HG03378 (cell line): ENCODE data around the gene RBM12.
"Not testable (repeated sequence)": the region's sequence is repeated elsewhere in the genome, so short reads cannot be mapped to it uniquely, and the experiment has no call there.

Source experiments
- ATAC-seq: cut with Tn5 transposase; IDR thresholded peaks from one replicate; pipeline ENCODE4 v1.9.1; 2021; ENCODE audit warnings: mild to moderate bottlenecking, moderate library complexity; ENCODE audit not compliant: unreplicated experiment

RBM12 gene

GRCh38 chr20:35664466-35665206 is at the start of gene RBM12, which contains the start of gene CPNE1:
TSS of gene RBM12 (minus strand) at chr20:35664900. CDS start at chr20:35655322, 9,578 bp downstream.
TSS of gene CPNE1 (minus strand) at chr20:35664900. CDS start at chr20:35632923, 31,977 bp downstream.
- peak; percentile 63 for ATAC-seq

DNA sequence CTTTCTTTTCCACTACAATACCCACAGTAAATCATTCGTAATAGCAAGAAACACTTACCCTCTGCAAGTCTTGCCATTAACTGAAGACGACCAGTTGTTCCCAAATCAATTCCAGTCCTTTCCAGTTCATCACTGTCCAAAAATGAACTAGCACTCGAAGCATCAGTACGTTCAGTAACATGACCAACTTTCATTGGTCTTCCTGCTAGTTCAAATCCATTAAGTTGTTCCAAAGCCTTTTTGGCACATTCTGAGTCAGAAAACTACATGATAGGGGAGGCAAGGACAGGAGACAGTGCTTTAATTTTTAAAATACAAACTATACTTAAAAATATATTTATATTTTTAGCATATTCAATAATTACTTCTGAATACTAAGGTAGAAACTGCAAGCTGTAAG is 49.4 kb upstream of the RBM12 start:
- no peak for ATAC-seq

DNA sequence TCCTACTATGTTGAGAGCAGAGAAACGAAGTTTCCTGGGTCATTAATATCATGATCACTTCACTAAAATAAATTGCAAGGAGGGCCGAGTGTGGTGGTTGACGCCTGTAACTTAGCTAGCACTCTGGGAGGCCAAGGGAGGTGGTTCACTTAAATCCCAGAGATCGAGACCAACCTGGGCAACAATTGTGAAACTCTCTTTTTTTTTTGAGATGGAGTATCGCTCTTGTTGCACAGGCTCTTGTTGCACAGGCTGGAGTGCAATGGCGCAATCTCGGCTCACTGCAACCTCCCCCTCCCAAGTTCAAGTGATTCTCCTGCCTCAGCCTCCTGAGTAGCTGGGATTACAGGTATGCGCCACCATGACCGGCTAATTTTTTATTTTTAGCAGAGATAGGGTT is 48.4 kb upstream of the RBM12 start:
- not testable (repeated sequence) for ATAC-seq

DNA sequence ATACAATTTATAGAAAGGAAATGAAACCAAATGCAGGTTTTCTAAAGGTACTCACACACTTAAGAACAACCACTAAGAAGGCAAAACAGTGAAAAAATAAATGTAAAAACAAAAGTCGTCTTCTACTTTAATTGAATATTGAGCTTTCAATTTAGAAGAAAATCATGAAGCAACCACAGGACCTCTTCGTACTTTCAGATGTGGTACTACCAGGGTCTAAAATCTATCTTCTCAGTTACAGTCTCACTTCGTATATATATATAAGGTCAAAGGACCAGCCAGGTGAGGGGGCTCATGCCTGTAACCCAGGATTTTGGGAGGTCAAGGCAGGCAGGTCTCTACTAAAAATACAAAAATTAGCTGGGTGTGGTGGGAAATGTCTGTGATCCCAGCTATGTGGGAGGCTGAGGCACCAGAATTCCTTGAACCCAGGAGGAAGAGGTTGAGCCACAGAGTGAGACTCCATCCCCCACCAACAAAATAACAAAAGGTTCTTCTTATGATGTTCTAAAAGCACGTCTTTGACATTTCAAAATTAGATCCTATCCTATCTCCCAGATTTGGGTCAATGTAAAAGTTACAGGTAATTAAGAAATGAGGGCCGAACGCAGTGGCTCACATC is 47.0 kb upstream of the RBM12 start:
- no peak for ATAC-seq

- no peak for ATAC-seq
Measured at GRCh38 chr20:35710884-35711587, 46.3 kb upstream of the RBM12 start.

DNA sequence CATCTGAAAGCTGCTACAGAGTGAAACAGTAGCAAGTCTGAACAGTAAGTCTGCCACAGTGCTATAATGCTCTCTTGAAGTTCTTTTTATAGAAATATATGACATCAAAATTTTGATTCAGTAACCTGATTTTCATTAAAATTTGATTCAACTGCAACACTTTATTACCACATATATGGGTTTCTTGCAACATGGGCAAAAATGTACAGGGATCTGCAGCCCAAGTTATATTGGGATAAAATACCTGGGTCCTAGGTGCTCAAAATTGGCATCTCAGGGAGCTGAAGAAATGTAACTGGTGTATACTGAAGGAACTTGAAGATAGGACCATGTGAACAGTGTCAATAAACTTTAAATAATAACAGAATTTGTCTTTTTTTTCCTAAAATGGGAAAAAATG is 45.3 kb upstream of the RBM12 start:
- no peak for ATAC-seq

GRCh38 chr20:35709259-35709658 is 44.6 kb upstream of the RBM12 start:
- ATAC-seq = no peak

DNA sequence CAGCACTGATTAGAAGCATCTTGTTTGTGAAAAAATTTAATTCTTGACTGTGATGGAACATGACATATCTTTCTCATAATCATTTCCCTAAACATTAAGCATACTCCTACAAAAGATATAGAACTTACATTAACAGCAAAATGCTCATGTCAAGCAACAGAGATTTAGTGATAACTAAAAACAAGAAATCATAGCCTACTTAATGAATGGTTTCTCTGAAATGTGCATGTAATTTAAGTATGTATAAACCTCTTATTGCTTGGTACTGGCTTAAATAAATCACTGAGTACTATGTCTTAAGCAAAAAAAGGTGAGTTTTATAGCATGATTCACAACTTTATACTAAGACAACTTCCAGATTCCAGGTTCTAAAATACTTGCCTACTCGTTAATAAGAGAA is 43.8 kb upstream of the RBM12 start:
- no peak for ATAC-seq

- ATAC-seq = not testable (repeated sequence)
Measured at GRCh38 chr20:35706591-35707529, 42.2 kb upstream of the RBM12 start.

GRCh38 chr20:35705894-35706293 is 41.2 kb upstream of the RBM12 start:
- ATAC-seq = not testable (repeated sequence)

DNA sequence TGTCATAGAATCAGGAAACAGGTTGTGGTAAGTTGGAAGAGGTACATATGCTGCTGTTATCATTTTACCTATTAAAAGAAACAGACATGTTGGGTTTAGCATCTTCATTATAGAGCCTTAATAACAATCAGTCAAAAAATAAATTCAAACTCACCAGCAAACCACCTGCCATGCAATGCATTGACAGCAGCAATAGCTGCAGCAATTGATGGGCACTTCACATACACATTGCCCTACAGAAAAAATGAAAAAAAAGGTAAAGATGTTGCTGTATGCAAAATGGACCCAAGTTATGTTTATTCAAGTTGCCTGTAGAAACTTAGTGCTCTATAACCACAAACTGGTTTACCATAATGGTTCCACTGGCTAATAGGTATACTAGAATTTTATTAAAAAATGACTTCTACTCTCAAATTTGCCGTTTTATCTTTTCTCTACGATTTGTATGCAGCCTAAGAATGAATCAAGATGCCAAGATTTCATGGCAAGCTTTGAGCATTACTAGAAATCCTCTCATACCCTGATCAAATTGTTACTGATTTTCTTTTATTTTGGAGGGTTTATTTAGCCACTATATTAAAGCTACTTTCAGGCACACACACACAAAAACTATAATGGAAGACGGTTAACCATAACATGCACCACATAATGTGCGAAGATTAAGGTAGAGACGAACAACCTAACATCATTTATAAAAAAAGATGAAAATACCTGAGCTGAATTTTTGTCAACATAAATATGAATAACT is 40.0 kb upstream of the RBM12 start:
- no peak for ATAC-seq

- no peak for ATAC-seq
Measured at GRCh38 chr20:35702824-35703695, 38.4 kb upstream of the RBM12 start.

- ATAC-seq = no peak
Measured at GRCh38 chr20:35702051-35702823, 37.5 kb upstream of the RBM12 start.

- no peak for ATAC-seq
Measured at GRCh38 chr20:35700625-35701148, 36.0 kb upstream of the RBM12 start.

- ATAC-seq = no peak
Measured at GRCh38 chr20:35699957-35700624, 35.4 kb upstream of the RBM12 start.

- ATAC-seq = peak; percentile 52
Measured at GRCh38 chr20:35699127-35699956, 34.6 kb upstream of the RBM12 start, which contains the start of the genes NFS1 and ROMO1. TSS of gene NFS1 (minus strand) at chr20:35699352. CDS start at chr20:35699288, 64 bp downstream. TSS of gene ROMO1 (plus strand) at chr20:35699405. CDS start at chr20:35699633, 228 bp downstream.
